ENCODE data around the gene CTDP1.
"Not testable (repeated sequence)": the region's sequence is repeated elsewhere in the genome, so short reads cannot be mapped to it uniquely, and the experiment has no call there.

GRCh38 chr18:79740047-79740446 is 60.4 kb downstream of the CTDP1 start:
- not testable (repeated sequence) for TF ChIP-seq RAD21 (IDR thresholded peaks at IDR 0.05)
- TF ChIP-seq, protein P1, sequence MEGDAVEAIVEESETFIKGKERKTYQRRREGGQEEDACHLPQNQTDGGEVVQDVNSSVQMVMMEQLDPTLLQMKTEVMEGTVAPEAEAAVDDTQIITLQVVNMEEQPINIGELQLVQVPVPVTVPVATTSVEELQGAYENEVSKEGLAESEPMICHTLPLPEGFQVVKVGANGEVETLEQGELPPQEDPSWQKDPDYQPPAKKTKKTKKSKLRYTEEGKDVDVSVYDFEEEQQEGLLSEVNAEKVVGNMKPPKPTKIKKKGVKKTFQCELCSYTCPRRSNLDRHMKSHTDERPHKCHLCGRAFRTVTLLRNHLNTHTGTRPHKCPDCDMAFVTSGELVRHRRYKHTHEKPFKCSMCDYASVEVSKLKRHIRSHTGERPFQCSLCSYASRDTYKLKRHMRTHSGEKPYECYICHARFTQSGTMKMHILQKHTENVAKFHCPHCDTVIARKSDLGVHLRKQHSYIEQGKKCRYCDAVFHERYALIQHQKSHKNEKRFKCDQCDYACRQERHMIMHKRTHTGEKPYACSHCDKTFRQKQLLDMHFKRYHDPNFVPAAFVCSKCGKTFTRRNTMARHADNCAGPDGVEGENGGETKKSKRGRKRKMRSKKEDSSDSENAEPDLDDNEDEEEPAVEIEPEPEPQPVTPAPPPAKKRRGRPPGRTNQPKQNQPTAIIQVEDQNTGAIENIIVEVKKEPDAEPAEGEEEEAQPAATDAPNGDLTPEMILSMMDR (IDR thresholded peaks at IDR 0.05; ENCODE audit: low read depth, low read length, missing input control), result not testable (repeated sequence)

Data from liver (tissue), 3 donors.